OCI-LY7 (cell line): ENCODE measurements around the gene CEP164.

ENCODE experiments used
- EZH2phosphoT487 ChIP-seq: fragments of 200-600 bp; sonication (generic); IDR thresholded peaks from 2 replicates; pipeline ENCODE4 v1.6.1; 2018; ENCODE audit warnings: low read depth, borderline replicate concordance, mild to moderate bottlenecking, mixed run types, antibody characterized with exemption, low read length, moderate library complexity, mixed read lengths
- TF ChIP-seq, protein P1 (sequence below): fragments of 200-600 bp; sonication (generic); conservative IDR thresholded peaks from 2 replicates; pipeline ENCODE4 v1.5.1; 2014; ENCODE audit warnings: mild to moderate bottlenecking, antibody characterized with exemption, low read length, moderate library complexity, mixed read lengths

DNA sequence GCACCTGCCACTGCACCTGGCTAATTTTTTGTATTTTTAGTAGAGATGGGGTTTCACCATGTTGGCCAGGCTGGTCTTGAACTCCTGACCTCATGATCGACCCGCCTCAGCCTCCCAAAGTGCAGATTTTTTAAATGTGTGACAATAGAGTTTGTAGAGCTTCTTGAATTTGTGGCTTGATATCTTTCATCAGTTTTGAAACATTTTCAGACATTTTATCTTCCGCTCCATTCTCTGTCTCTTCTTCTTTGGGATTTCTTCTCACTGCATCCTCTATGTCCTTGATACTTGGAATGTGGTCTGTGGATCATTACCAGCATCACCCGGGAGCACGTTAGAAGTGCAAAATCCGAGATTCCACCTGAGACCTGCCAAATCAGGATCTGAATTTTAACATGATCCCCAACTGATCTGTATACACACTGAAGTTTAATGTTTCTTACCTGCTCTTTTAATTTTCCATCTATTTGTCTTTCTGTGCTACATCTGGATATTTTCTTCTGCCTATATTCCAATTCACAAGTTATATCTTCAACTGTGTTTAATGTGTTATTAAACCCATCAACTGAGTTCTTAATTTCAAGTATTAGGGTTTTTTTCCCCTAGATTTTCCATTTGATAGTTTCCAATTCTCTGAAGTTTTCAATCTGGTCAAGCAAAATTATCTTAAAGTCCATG is 126.4 kb downstream of the CEP164 start:
- TF ChIP-seq, protein P1, sequence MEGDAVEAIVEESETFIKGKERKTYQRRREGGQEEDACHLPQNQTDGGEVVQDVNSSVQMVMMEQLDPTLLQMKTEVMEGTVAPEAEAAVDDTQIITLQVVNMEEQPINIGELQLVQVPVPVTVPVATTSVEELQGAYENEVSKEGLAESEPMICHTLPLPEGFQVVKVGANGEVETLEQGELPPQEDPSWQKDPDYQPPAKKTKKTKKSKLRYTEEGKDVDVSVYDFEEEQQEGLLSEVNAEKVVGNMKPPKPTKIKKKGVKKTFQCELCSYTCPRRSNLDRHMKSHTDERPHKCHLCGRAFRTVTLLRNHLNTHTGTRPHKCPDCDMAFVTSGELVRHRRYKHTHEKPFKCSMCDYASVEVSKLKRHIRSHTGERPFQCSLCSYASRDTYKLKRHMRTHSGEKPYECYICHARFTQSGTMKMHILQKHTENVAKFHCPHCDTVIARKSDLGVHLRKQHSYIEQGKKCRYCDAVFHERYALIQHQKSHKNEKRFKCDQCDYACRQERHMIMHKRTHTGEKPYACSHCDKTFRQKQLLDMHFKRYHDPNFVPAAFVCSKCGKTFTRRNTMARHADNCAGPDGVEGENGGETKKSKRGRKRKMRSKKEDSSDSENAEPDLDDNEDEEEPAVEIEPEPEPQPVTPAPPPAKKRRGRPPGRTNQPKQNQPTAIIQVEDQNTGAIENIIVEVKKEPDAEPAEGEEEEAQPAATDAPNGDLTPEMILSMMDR = no peak
- TF ChIP-seq EZH2phosphoT487 = no peak
